Gastroesophageal sphincter (tissue), 3 donors: Measurements from ENCODE around the gene FCN3.
A peak's percentile ranks its signal among the peaks of the same experiment; 100 is the strongest.

Experiments
- EP300 ChIP-seq: sonication (generic); formaldehyde crosslinking; IDR thresholded peaks from one replicate; pipeline ENCODE4 v1.6.1; 2017; ENCODE audit warnings: antibody characterized with exemption, mild to moderate bottlenecking
- POLR2A ChIP-seq, 2 donors: fragments of 450-650 bp; IDR thresholded peaks; one replicate each; pipeline ENCODE4 v1.6.1; 2017; ENCODE audit warnings: antibody characterized with exemption in 2 of 2, mild to moderate bottlenecking in 2 of 2, moderate library complexity in 1 of 2
- POLR2AphosphoS5 ChIP-seq: sonication (generic); formaldehyde crosslinking; IDR thresholded peaks from one replicate; pipeline ENCODE4 v1.6.1; 2017; ENCODE audit warnings: antibody characterized with exemption
- TF ChIP-seq, protein P1 (sequence below), 4 experiments: fragments of 200-600 bp in 2 of 4; fragments of 450-650 bp in 2 of 4; sonication (generic) in 1 of 4; IDR thresholded peaks; one replicate each; pipeline ENCODE4 v1.5.1; 2017 to 2019; ENCODE audit warnings: antibody characterized with exemption in 4 of 4, mild to moderate bottlenecking in 2 of 4, moderate library complexity in 2 of 4

DNA sequence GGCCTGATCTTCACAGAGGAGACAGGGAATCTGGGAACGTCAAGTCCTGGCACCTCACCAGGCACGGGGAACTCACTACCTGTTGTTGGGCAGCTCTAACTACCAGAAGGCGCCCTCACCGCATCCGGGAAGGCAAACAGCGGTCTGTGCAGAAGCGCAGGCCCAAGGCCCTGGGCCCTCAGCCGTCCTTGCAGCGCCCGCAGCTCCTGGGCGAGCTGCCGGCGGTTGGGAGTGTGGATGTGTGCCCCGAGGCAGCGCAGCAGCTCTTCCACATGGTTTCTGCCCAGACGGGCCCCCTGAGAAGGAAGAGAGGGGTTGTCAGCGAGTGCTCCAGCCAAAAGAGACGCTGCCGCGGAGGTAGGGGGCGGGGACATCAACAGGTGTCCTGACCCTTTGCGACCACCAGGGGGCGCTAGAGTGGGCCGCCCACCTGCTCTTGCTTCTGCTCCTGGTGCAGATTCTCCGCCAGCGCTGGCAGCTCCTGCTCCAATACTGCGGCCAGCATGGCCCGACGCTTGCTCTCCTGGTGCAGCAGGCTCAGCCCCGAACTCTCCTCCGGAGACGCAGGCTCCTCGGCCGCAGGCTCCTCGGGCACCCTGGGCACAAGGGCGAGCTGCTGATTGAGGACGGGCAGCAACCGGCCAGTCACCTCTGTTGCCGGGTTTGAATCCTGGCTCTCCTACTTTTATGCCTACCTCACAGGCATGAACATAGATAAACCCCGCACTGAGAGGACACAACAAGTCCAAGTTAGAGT lies 17.2 kb downstream of the FCN3 start:
- TF ChIP-seq, protein P1, sequence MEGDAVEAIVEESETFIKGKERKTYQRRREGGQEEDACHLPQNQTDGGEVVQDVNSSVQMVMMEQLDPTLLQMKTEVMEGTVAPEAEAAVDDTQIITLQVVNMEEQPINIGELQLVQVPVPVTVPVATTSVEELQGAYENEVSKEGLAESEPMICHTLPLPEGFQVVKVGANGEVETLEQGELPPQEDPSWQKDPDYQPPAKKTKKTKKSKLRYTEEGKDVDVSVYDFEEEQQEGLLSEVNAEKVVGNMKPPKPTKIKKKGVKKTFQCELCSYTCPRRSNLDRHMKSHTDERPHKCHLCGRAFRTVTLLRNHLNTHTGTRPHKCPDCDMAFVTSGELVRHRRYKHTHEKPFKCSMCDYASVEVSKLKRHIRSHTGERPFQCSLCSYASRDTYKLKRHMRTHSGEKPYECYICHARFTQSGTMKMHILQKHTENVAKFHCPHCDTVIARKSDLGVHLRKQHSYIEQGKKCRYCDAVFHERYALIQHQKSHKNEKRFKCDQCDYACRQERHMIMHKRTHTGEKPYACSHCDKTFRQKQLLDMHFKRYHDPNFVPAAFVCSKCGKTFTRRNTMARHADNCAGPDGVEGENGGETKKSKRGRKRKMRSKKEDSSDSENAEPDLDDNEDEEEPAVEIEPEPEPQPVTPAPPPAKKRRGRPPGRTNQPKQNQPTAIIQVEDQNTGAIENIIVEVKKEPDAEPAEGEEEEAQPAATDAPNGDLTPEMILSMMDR (IDR thresholded peaks at IDR 0.05) = peak in 3 of 4 experiments; percentile 97 to 98 (median 98)
- TF ChIP-seq POLR2A (IDR thresholded peaks at IDR 0.05) (no peak), EP300 (no peak), POLR2AphosphoS5 (peak; percentile 19)
